ENCODE results near the gene IGF1R. TPM values are rescaled to one million over a fixed set of nuclear protein-coding genes. Genes with fewer than 3 reads are reported as not detected.

Gene IGF1R
- total and polyA plus RNA-seq, 2 of the 8 experiments (the other 6 are each of a cell fraction or from before 2014, with no cell fraction given): 32.9 to 109 TPM

GRCh38 chr15:98763179-98763578 is 114.8 kb downstream of the IGF1R start:
- 86% methylated on average over 4 of the region's 4 CpGs; no CpG with 5 or more reads in 1 of the 2 experiments for WGBS, 2 experiments (ENCODE audit: extremely low coverage in 1 of 2, insufficient coverage in 1 of 2, insufficient read length in 1 of 2, insufficient replicate concordance in 2 of 2, low coverage in 1 of 2, low lambda C conversion rate in 2 of 2, missing lambda C conversion rate in 1 of 2)
- no peak overlapping the region for H3K56ac ChIP-seq (replicated peaks; ENCODE audit: insufficient read length, low read depth, low read length)
- no peaks in the 10 kb centered on the region for H3K23me2 ChIP-seq (ENCODE audit: low read depth, low read length)
- POLR2A ChIA-PET (ENCODE audit: partially characterized antibody): interaction anchor here (1.2 kb wide), 1 partner anchor 10 kb away, joined by 5 read pairs; no protein-coding TSS in a partner anchor
- H3K14ac ChIP-seq (ENCODE audit: insufficient read length): no peak overlapping the region
- H2AK5ac ChIP-seq (ENCODE audit: low read depth, low read length): peak overlapping the region; percentile 82; the same call in 1 of the 2 replicates
- H3K9me3 ChIP-seq (ENCODE audit: insufficient read depth in 2 of 2, low read depth in 1 of 2, low read length in 1 of 2): peaks cover 0 to 4% of the 10 kb centered on the region in 2 experiments; a peak in 1 of 4 replicates
- TF ChIP-seq GTF2F1 (IDR thresholded peaks at IDR 0.05; ENCODE audit: borderline replicate concordance, low read depth, low read length): no peak
- no peak for TF ChIP-seq CTBP2 (IDR thresholded peaks at IDR 0.05; ENCODE audit: borderline replicate concordance, insufficient read depth, insufficient read length, low read length)
- no peak for TF ChIP-seq NANOG (IDR thresholded peaks at IDR 0.05; ENCODE audit: insufficient read depth, low read depth, low read length, poor library complexity, severe bottlenecking)
- TF ChIP-seq CHD2 (IDR thresholded peaks at IDR 0.05; ENCODE audit: low read length): no peak
- TF ChIP-seq, protein P1, sequence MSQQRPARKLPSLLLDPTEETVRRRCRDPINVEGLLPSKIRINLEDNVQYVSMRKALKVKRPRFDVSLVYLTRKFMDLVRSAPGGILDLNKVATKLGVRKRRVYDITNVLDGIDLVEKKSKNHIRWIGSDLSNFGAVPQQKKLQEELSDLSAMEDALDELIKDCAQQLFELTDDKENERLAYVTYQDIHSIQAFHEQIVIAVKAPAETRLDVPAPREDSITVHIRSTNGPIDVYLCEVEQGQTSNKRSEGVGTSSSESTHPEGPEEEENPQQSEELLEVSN (IDR thresholded peaks at IDR 0.05): no peak
- TF ChIP-seq TBP (IDR thresholded peaks at IDR 0.05; ENCODE audit: low read depth, low read length): no peak
- TF ChIP-seq RBBP5 (IDR thresholded peaks at IDR 0.05; ENCODE audit: borderline replicate concordance, low read depth, low read length): no peak
- TF ChIP-seq YY1 (IDR thresholded peaks at IDR 0.05; ENCODE audit: low read depth, low read length): no peak
- no peak for TF ChIP-seq CHD1 (IDR thresholded peaks at IDR 0.05; ENCODE audit: low read depth, low read length)
- no peak for TF ChIP-seq ASH2L (IDR thresholded peaks at IDR 0.05; ENCODE audit: low read length)
- no peak for TF ChIP-seq SUZ12 (IDR thresholded peaks at IDR 0.05; ENCODE audit: low read length)
- TF ChIP-seq CBX5 (IDR thresholded peaks at IDR 0.05; ENCODE audit: low read depth, low read length): no peak
- peaks cover 24% of the 10 kb centered on the region for H3K79me1 ChIP-seq (ENCODE audit: low read depth, low read length)
- no peak overlapping the region for H4K5ac ChIP-seq (ENCODE audit: insufficient read length, low read depth, low read length)
- H4K20me1 ChIP-seq (replicated peaks in 1 of 2; ENCODE audit: control insufficient read depth in 1 of 2, insufficient read depth in 2 of 2, low read length in 2 of 2): peaks cover 18 to 33% of the 10 kb centered on the region in 2 experiments
- no peak overlapping the region for H2BK15ac ChIP-seq (ENCODE audit: low read length)
- H3K4me2 ChIP-seq (ENCODE audit: insufficient read depth in 1 of 2, low read depth in 2 of 2, low read length in 2 of 2): no peak overlapping the region
- H4K8ac ChIP-seq (ENCODE audit: extremely low read depth, insufficient read depth, low read length): no peak overlapping the region
- no peak overlapping the region for H3K4me3 ChIP-seq (ENCODE audit: extremely low read depth in 1 of 4, insufficient read depth in 2 of 4, low read depth in 3 of 4, low read length in 4 of 4)
- no peaks in the 10 kb centered on the region for H3K36me3 ChIP-seq (ENCODE audit: control insufficient read depth in 2 of 4, insufficient read depth in 4 of 4, low read length in 3 of 4)
- H2BK12ac ChIP-seq (ENCODE audit: low read depth, low read length): peak overlapping the region; percentile 19; the same call in 1 of the 2 replicates
- FAIRE-seq: no peak
- no peak for DNase-seq (ENCODE audit: low read depth in 1 of 2, low spot score in 2 of 2)
- no peak overlapping the region for H3K4ac ChIP-seq (replicated peaks; ENCODE audit: insufficient read length, low read depth, low read length)
- H2BK120ac ChIP-seq (replicated peaks; ENCODE audit: low read depth, low read length): no peak overlapping the region
- H3K23ac ChIP-seq (ENCODE audit: insufficient read length): no peak overlapping the region
- H3K27me3 ChIP-seq (replicated peaks in 1 of 4; ENCODE audit: control insufficient read depth in 3 of 4, extremely low read depth in 1 of 4, insufficient read depth in 3 of 4, low read length in 3 of 4): no peaks in the 10 kb centered on the region
- no peak overlapping the region for H2BK20ac ChIP-seq (ENCODE audit: low read length)
- H3K79me2 ChIP-seq (ENCODE audit: control insufficient read depth in 1 of 2, insufficient read depth in 2 of 2, low read length in 2 of 2): peaks cover 21 to 99% of the 10 kb centered on the region in 2 experiments
- no peak overlapping the region for H2BK5ac ChIP-seq (ENCODE audit: low read depth, low read length)
- H3K9ac ChIP-seq (replicated peaks in 1 of 4; ENCODE audit: extremely low read depth in 1 of 4, low read depth in 3 of 4, low read length in 3 of 4): peak overlapping the region in 1 of 4 experiments; percentile 9; a peak in 1 of 7 replicates
- no peak overlapping the region for H4K91ac ChIP-seq (replicated peaks; ENCODE audit: insufficient read length, low read length)
- H2AFZ ChIP-seq (ENCODE audit: low read length): no peak overlapping the region
- no peak overlapping the region for H3K27ac ChIP-seq (ENCODE audit: low read depth, low read length)
- peaks cover 5 to 17% (median 15%) of the 10 kb centered on the region in 4 experiments; a peak in 6 of 7 replicates for H3K4me1 ChIP-seq (replicated peaks in 1 of 4; ENCODE audit: control insufficient read depth in 3 of 4, insufficient read depth in 4 of 4, low read length in 3 of 4)
- no peak overlapping the region for H3K18ac ChIP-seq (ENCODE audit: extremely low read depth, low read length)
- CTCF ChIA-PET (ENCODE audit: partially characterized antibody): interaction anchor here (0.6 to 4.0 kb wide), 7 partner anchors 13 to 211 kb away, joined by 3 to 12 read pairs (median 4); no protein-coding TSS in a partner anchor
